HepG2 (cell line): ENCODE results near the gene LPXN. TPM values are rescaled to one million over a fixed set of nuclear protein-coding genes. Genes with fewer than 3 reads are reported as not detected.

Experiments used
- ATM ChIP-seq: fragments of 450-650 bp; IDR thresholded peaks from 2 replicates; pipeline ENCODE4 v1.7.1; 2017; ENCODE audit warnings: mild to moderate bottlenecking, borderline replicate concordance
- CBFB ChIP-seq: sonication (generic); formaldehyde crosslinking; IDR thresholded peaks from 2 replicates; pipeline ENCODE4 v1.4.0; 2020; ENCODE audit warnings: missing genetic modification reagents
- CSRNP2 ChIP-seq: sonication (generic); formaldehyde crosslinking; conservative IDR thresholded peaks from 2 replicates; pipeline ENCODE4 v1.8.0; 2022; ENCODE audit warnings: low read depth, missing genetic modification reagents
- DPF2 ChIP-seq: sonication (generic); formaldehyde crosslinking; IDR thresholded peaks from 2 replicates; pipeline ENCODE4 v1.4.0; 2020; ENCODE audit warnings: mild to moderate bottlenecking, low read depth, missing genetic modification reagents, borderline replicate concordance
- ELK4 ChIP-seq: sonication (generic); formaldehyde crosslinking; IDR thresholded peaks from 2 replicates; pipeline ENCODE4 v1.9.0; 2021; ENCODE audit warnings: missing genetic modification reagents, borderline replicate concordance
- FOXM1 ChIP-seq: sonication (generic); formaldehyde crosslinking; IDR thresholded peaks from 2 replicates; pipeline ENCODE4 v1.5.0; 2020; ENCODE audit warnings: missing genetic modification reagents
- HNF1A ChIP-seq, 2 experiments: sonication (generic) in 1 of 2; formaldehyde crosslinking in 1 of 2; IDR thresholded peaks; 2 replicates each; pipeline versions ENCODE4 v1.4.0 to v1.6.1; 2016 to 2020; ENCODE audit warnings: borderline replicate concordance in 1 of 2, low read depth in 1 of 2, mild to moderate bottlenecking in 1 of 2, missing genetic modification reagents in 1 of 2
- NBN ChIP-seq: fragments of 450-650 bp; conservative IDR thresholded peaks from 2 replicates; pipeline ENCODE4 v1.6.1; 2017
- PAF1 ChIP-seq: IDR thresholded peaks from 2 replicates; pipeline ENCODE4 v1.6.1; 2016; ENCODE audit warnings: missing genetic modification reagents, missing compliant biosample characterization
- SAFB2 ChIP-seq: sonication (generic); formaldehyde crosslinking; IDR thresholded peaks from 2 replicates; pipeline ENCODE4 v1.5.1; 2020; ENCODE audit warnings: missing genetic modification reagents, low read depth, mild to moderate bottlenecking, borderline replicate concordance
- SP1 ChIP-seq, 2 experiments: fragments of 450-650 bp in 1 of 2; sonication (generic) in 1 of 2; formaldehyde crosslinking in 1 of 2; IDR thresholded peaks; 2 replicates each; pipeline versions ENCODE4 v1.4.0 to v1.6.1; 2016 to 2020; ENCODE audit warnings: missing genetic modification reagents in 1 of 2
- STAT6 ChIP-seq: sonication (generic); formaldehyde crosslinking; IDR thresholded peaks from 2 replicates; pipeline ENCODE4 v1.4.0; 2020; ENCODE audit warnings: missing genetic modification reagents, mild to moderate bottlenecking, borderline replicate concordance
- TRIM24 ChIP-seq: sonication (generic); formaldehyde crosslinking; IDR thresholded peaks from 2 replicates; pipeline ENCODE4 v1.8.0; 2022; ENCODE audit warnings: mild to moderate bottlenecking, missing genetic modification reagents
- TSC22D2 ChIP-seq: sonication (generic); formaldehyde crosslinking; IDR thresholded peaks from 2 replicates; pipeline ENCODE4 v1.5.1; 2020; ENCODE audit warnings: missing genetic modification reagents, mild to moderate bottlenecking, borderline replicate concordance
- ZNF207 ChIP-seq: fragments of 450-650 bp; IDR thresholded peaks from 2 replicates; pipeline ENCODE4 v1.6.1; 2016; ENCODE audit warnings: antibody characterized with exemption, borderline replicate concordance
- ZNF569 ChIP-seq: sonication (generic); formaldehyde crosslinking; IDR thresholded peaks from 2 replicates; pipeline ENCODE4 v1.5.0; 2020; ENCODE audit warnings: mild to moderate bottlenecking, missing genetic modification reagents, moderate library complexity, borderline replicate concordance
- ZNF782 ChIP-seq: sonication (generic); formaldehyde crosslinking; IDR thresholded peaks from 2 replicates; pipeline ENCODE4 v1.4.0; 2020; ENCODE audit warnings: missing genetic modification reagents, mild to moderate bottlenecking, borderline replicate concordance
- polyA plus RNA-seq, 8 experiments: library from polyadenylated mRNA; depleted of rRNA in 3 of 8; stranded (reverse) in 7 of 8; unstranded in 1 of 8; fragments of >200 nt; fragmentation: Illumina TruSeq in 4 of 8; extraction: Trizol in 4 of 8; gene quantifications; 2 replicates each; pipeline versions ENCODE4 v1.2.1 to v1.2.3, GENCODE V29; 2011 to 2016; ENCODE audit warnings: low read depth in 4 of 8, missing spikeins in 1 of 8, mixed read lengths in 1 of 8; ENCODE audit not compliant: insufficient read depth in 1 of 8
- total RNA-seq, 5 experiments: library from RNA; depleted of rRNA; stranded (reverse); fragments of >200 nt; fragmentation: Illumina TruSeq; extraction: Trizol; gene quantifications; 2 replicates each; pipeline ENCODE4 v1.2.3, GENCODE V29; 2016; ENCODE audit warnings: low read depth in 1 of 5

The LPXN gene
- total and polyA plus RNA-seq, 2 of the 13 experiments (the other 11 are each of a cell fraction or from before 2014, with no cell fraction given) = 1.7 to 3.5 TPM

GRCh38 chr11:58579192-58580129 lies 3.8 kb upstream of the LPXN start (continued):
- TF ChIP-seq HNF1A (IDR thresholded peaks at IDR 0.05; ENCODE audit: low read depth) (0 out of 2 replicates have a peak, but pooled peaks have one; percentile 17), HNF1A (CRISPR knock-in tag; IDR thresholded peaks at IDR 0.05; ENCODE audit: borderline replicate concordance) (no peak; the same call in 1 of the 2 replicates), CSRNP2 (no peak), ZNF782 (CRISPR knock-in tag) (no peak; the same call in 1 of the 2 replicates), SAFB2 (peak; percentile 28; the same call in 1 of the 2 replicates), TRIM24 (CRISPR knock-in tag) (no peak), PAF1 (CRISPR knock-in tag) (no peak), ATM (no peak), ZNF569 (CRISPR knock-in tag) (no peak), CBFB (CRISPR knock-in tag) (peak; percentile 69; the same call in 1 of the 2 replicates), ZNF207 (no peak), SP1 (IDR thresholded peaks at IDR 0.05) (no peak), SP1 (CRISPR knock-in tag; IDR thresholded peaks at IDR 0.05) (no peak), ELK4 (no peak), NBN (no peak), FOXM1 (CRISPR knock-in tag) (no peak), STAT6 (CRISPR knock-in tag) (no peak), TSC22D2 (CRISPR knock-in tag) (peak; percentile 61; the same call in 1 of the 2 replicates), DPF2 (no peak)
